NT2/D1 (cell line): ENCODE data around the gene HYCC2.

Experiments
- SUZ12 ChIP-seq: IDR thresholded peaks from 2 replicates; pipeline ENCODE4 v1.6.1; 2011; ENCODE audit not compliant: insufficient read length, insufficient read depth; ENCODE audit errors: extremely low read depth
- YY1 ChIP-seq: IDR thresholded peaks from 2 replicates; pipeline ENCODE4 v1.6.1; 2011; ENCODE audit not compliant: insufficient read length, insufficient read depth
- ZNF274 ChIP-seq: IDR thresholded peaks from 2 replicates; pipeline ENCODE4 v1.6.1; 2011; ENCODE audit warnings: mild to moderate bottlenecking, low read depth, low read length

DNA sequence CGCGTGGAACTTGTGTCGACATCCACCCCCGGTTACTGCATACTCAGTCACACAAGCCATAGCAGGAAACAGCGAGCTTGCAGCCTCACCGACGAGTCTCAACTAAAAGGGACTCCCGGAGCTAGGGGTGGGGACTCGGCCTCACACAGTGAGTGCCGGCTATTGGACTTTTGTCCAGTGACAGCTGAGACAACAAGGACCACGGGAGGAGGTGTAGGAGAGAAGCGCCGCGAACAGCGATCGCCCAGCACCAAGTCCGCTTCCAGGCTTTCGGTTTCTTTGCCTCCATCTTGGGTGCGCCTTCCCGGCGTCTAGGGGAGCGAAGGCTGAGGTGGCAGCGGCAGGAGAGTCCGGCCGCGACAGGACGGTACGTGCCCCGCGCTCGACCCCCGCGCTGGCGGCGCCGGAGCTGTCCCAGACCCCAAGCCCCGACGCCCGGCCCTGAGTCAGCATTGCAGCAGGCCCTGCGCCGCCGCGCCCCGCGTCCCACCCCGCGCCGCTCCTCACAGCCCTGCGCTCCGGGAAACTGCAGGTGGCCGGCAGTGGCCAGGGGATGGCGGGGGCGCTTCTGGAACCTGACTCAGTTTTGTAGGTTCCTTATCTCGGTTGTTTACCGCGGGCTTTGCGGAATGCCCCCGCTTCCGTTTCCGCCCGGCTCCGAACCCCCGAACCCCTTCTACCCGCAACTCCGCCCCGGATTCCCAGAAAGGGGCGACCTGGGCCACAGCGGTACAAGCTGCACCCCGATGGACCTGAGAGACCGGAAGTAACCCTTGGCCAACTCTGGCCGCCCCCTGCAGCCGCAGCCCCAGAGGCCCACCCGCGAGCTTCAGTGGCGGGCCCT is 44.9 kb upstream of the HYCC2 start, which contains the start of gene CFLAR:
- TF ChIP-seq YY1: no peak
- TF ChIP-seq SUZ12: no peak
- TF ChIP-seq ZNF274: no peak
